Measurements from ENCODE around the gene ZFAND3. TPM values are rescaled to one million over a fixed set of nuclear protein-coding genes. Genes with fewer than 3 reads are reported as not detected.

The ZFAND3 gene
- total and polyA plus RNA-seq, 10 of the 15 experiments (the other 5 are each of a cell fraction or from before 2014, with no cell fraction given): 0.90 to 34.4 (median 16.3) TPM

- intact Hi-C loops (cut with micrococcal nuclease; ENCODE audit: unreplicated experiment): no loop called here
- ChIA-PET POLR2A (no interaction called here), CTCF (interaction anchor here (0.8 to 2.9 kb wide), 3 partner anchors 7 to 40 kb away, joined by 3 to 8 read pairs (median 6); no protein-coding TSS in a partner anchor), RAD21 (ENCODE audit: unreplicated experiment) (no interaction called here), SMC1A (ENCODE audit: uncharacterized antibody, unreplicated experiment) (interaction anchor here (1.4 to 2.2 kb wide), 4 partner anchors 9 to 59 kb away, joined by 3 to 6 read pairs (median 4); no protein-coding TSS in a partner anchor)
- TF ChIP-seq STAT3 (IDR thresholded peaks at IDR 0.05; ENCODE audit: low read depth, low read length): no peak
- TF ChIP-seq RB1 (IDR thresholded peaks at IDR 0.05; ENCODE audit: borderline replicate concordance): no peak
- TF ChIP-seq BCLAF1 (IDR thresholded peaks at IDR 0.05): no peak
- no peak for TF ChIP-seq RELB (IDR thresholded peaks at IDR 0.05; ENCODE audit: low read depth)
- TF ChIP-seq RELA (IDR thresholded peaks at IDR 0.05; ENCODE audit: borderline replicate concordance, partially characterized antibody): no peak
- no peak for TF ChIP-seq ZBED1 (IDR thresholded peaks at IDR 0.05; ENCODE audit: borderline replicate concordance)
- no peak for TF ChIP-seq MTA3 (IDR thresholded peaks at IDR 0.05; ENCODE audit: borderline replicate concordance, low read length)
- TF ChIP-seq FOXM1 (IDR thresholded peaks at IDR 0.05; ENCODE audit: low read depth, low read length): no peak
- TF ChIP-seq POLR2AphosphoS5 (IDR thresholded peaks at IDR 0.05; ENCODE audit: low read length): no peak
- no peak for TF ChIP-seq GATAD2B (conservative IDR thresholded peaks at IDR 0.05; ENCODE audit: low read depth)
- DNase-seq (ENCODE audit: low read depth, low spot score): no peak
- ATAC-seq: no peak
- no peak overlapping the region for H3K4me2 ChIP-seq (ENCODE audit: control insufficient read depth, insufficient read depth)
- no peak overlapping the region for H3K27ac ChIP-seq (ENCODE audit: control insufficient read depth, insufficient read depth)
- H2AFZ ChIP-seq (ENCODE audit: control insufficient read depth, low read depth, low read length): no peak overlapping the region
- in situ Hi-C loops (cut with MboI): no loop called here
- no peaks in the 10 kb centered on the region for H3K27me3 ChIP-seq (replicated peaks in 1 of 2; ENCODE audit: control insufficient read depth in 2 of 2, insufficient read depth in 2 of 2, low read length in 1 of 2)
- 0 out of 2 replicates have a peak, but pooled peaks cover 4% of the 10 kb centered on the region for H3K4me1 ChIP-seq (ENCODE audit: control insufficient read depth, insufficient read depth, low read length)
- H3K4me3 ChIP-seq: no peak overlapping the region
- peaks cover 40% of the 10 kb centered on the region for H3K79me2 ChIP-seq (ENCODE audit: control insufficient read depth, insufficient read depth, low read length)
- no peak overlapping the region for H3K9ac ChIP-seq (ENCODE audit: control insufficient read depth, insufficient read depth, low read length)
- peaks cover under 1% of the 10 kb centered on the region; the same call in 1 of the 3 replicates for H3K9me3 ChIP-seq (replicated peaks; ENCODE audit: control insufficient read depth, insufficient read depth, low read length)
- no peaks in the 10 kb centered on the region for H4K20me1 ChIP-seq (ENCODE audit: control insufficient read depth, insufficient read depth)
- no peak for FAIRE-seq
- WGBS (ENCODE audit: insufficient coverage, insufficient replicate concordance, low lambda C conversion rate, missing lambda C conversion rate): 95% methylated on average over 2 of the region's 2 CpGs
- 0 out of 4 replicates have a peak, but pooled peaks cover 0 to 2% of the 10 kb centered on the region in 2 experiments for H3K36me3 ChIP-seq (ENCODE audit: control insufficient read depth in 2 of 2, insufficient read depth in 2 of 2, low read length in 1 of 2)
- no TSS peak for BruUV-seq (replicated peaks)
These were observed 162.1 kb downstream of the ZFAND3 start for GRCh38 chr6:37981626-37982025.
